Measurements from ENCODE around the gene GLIS1. TPM values are rescaled to one million over a fixed set of nuclear protein-coding genes. Genes with fewer than 3 reads are reported as not detected.

The GLIS1 gene
- polyA plus RNA-seq, 1 donor (not counting 4 experiments of a cell fraction or from before 2014, with no cell fraction given), result not detected

DNA sequence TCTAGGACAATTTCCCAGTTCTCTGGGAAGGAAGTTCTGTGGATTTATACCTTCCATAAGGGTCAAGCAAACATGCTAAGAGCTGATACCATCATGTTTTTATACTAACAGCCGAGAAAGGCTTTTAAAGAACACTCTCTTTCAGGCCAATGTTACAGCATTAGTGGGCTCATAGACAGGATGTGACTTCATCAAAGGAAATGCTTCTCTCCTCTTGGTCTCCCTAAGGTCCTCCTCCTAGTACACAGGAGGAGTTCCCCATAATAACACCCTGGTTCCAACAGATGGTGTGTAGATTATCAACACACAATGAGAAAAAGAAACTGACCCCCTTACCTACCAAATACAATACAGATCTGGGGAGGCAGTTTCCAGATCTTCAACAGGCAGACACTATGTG, 26.7 kb upstream of the GLIS1 start:
- Histone ChIP-seq H3K4me3 (ENCODE audit: control insufficient read depth in 2 of 3, extremely low read depth in 1 of 3, insufficient read depth in 2 of 3, low read depth in 1 of 3, low read length in 3 of 3) (no peak overlapping the region), H3K4me1 (ENCODE audit: control insufficient read depth, extremely low read depth, insufficient read depth, low read length) (no peaks in the 10 kb centered on the region), H3K9me3 (ENCODE audit: control insufficient read depth, low read depth, low read length) (no peaks in the 10 kb centered on the region), H3K9ac (ENCODE audit: control insufficient read depth, extremely low read depth, insufficient read depth, low read length) (no peak overlapping the region), H3K36me3 (ENCODE audit: control insufficient read depth in 2 of 2, extremely low read depth in 1 of 2, insufficient read depth in 2 of 2, low read length in 2 of 2) (no peaks in the 10 kb centered on the region), H3K4me2 (ENCODE audit: control insufficient read depth, extremely low read depth, insufficient read depth, low read depth, low read length) (no peak overlapping the region), H4K20me1 (ENCODE audit: control insufficient read depth, extremely low read depth, insufficient read depth, low read length) (no peaks in the 10 kb centered on the region), H3K27ac (ENCODE audit: control insufficient read depth, insufficient read depth, low read length) (no peak overlapping the region), H3K9me1 (ENCODE audit: control insufficient read depth, extremely low read depth, insufficient read depth, low read length) (no peaks in the 10 kb centered on the region), H2AFZ (ENCODE audit: control insufficient read depth, low read length) (no peak overlapping the region), H3K27me3 (ENCODE audit: control insufficient read depth, extremely low read depth, insufficient read depth, low read length) (no peaks in the 10 kb centered on the region), H3K79me2 (ENCODE audit: control insufficient read depth, insufficient read depth, low read length) (no peaks in the 10 kb centered on the region)
- peak; percentile 59 for FAIRE-seq
- dilution Hi-C loops (cut with MboI; ENCODE audit: extremely low pct_ligation_motif_present, low sequenced_read_pairs), result loop anchor here (25.0 kb wide), 1 partner anchor 278 kb away; no protein-coding TSS in a partner anchor
- DNase-seq (ENCODE audit: low read depth, low spot score), result no peak
- no peak for TF ChIP-seq EZH2 (IDR thresholded peaks at IDR 0.05; ENCODE audit: low read length)
- TF ChIP-seq, protein P1, sequence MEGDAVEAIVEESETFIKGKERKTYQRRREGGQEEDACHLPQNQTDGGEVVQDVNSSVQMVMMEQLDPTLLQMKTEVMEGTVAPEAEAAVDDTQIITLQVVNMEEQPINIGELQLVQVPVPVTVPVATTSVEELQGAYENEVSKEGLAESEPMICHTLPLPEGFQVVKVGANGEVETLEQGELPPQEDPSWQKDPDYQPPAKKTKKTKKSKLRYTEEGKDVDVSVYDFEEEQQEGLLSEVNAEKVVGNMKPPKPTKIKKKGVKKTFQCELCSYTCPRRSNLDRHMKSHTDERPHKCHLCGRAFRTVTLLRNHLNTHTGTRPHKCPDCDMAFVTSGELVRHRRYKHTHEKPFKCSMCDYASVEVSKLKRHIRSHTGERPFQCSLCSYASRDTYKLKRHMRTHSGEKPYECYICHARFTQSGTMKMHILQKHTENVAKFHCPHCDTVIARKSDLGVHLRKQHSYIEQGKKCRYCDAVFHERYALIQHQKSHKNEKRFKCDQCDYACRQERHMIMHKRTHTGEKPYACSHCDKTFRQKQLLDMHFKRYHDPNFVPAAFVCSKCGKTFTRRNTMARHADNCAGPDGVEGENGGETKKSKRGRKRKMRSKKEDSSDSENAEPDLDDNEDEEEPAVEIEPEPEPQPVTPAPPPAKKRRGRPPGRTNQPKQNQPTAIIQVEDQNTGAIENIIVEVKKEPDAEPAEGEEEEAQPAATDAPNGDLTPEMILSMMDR (optimal IDR thresholded peaks at IDR 0.05 in 1 of 3, IDR thresholded peaks at IDR 0.05 in 1 of 3, conservative IDR thresholded peaks at IDR 0.05 in 1 of 3; ENCODE audit: extremely low read depth in 1 of 3, insufficient read depth in 2 of 3, low read length in 3 of 3), result no peak

DNA sequence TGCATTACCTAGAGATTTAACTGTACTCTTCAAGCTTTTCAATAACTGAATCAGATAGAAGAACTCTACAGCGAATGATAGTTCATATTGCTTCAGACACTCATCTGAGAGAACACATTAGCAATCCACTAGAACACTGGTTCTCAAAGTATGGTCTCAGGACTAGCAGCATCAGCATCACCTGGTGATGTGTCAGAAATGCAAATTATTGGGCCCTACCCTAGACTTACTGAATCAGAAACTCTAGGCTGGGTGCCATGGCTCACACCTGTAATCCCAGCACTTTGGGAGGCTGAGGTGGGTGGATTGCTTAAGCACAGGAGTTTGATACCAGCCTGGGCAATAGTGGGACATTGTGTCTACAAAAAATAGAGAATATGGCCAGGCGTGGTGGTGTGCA, 24.9 kb upstream of the GLIS1 start:
- Histone ChIP-seq H3K79me2 (ENCODE audit: control insufficient read depth, insufficient read depth, low read length) (no peaks in the 10 kb centered on the region), H2AFZ (ENCODE audit: control insufficient read depth, low read length) (no peak overlapping the region), H4K20me1 (ENCODE audit: control insufficient read depth, extremely low read depth, insufficient read depth, low read length) (no peaks in the 10 kb centered on the region), H3K9me3 (ENCODE audit: control insufficient read depth, low read depth, low read length) (no peaks in the 10 kb centered on the region), H3K4me3 (ENCODE audit: control insufficient read depth in 2 of 3, extremely low read depth in 1 of 3, insufficient read depth in 2 of 3, low read depth in 1 of 3, low read length in 3 of 3) (no peak overlapping the region), H3K9ac (ENCODE audit: control insufficient read depth, extremely low read depth, insufficient read depth, low read length) (no peak overlapping the region), H3K36me3 (ENCODE audit: control insufficient read depth in 2 of 2, extremely low read depth in 1 of 2, insufficient read depth in 2 of 2, low read length in 2 of 2) (no peaks in the 10 kb centered on the region), H3K4me2 (ENCODE audit: control insufficient read depth, extremely low read depth, insufficient read depth, low read depth, low read length) (no peak overlapping the region), H3K27me3 (ENCODE audit: control insufficient read depth, extremely low read depth, insufficient read depth, low read length) (no peaks in the 10 kb centered on the region), H3K4me1 (ENCODE audit: control insufficient read depth, extremely low read depth, insufficient read depth, low read length) (no peaks in the 10 kb centered on the region), H3K9me1 (ENCODE audit: control insufficient read depth, extremely low read depth, insufficient read depth, low read length) (no peaks in the 10 kb centered on the region), H3K27ac (ENCODE audit: control insufficient read depth, insufficient read depth, low read length) (no peak overlapping the region)
- DNase-seq (ENCODE audit: low read depth, low spot score), result no peak
- TF ChIP-seq, protein P1 (optimal IDR thresholded peaks at IDR 0.05 in 1 of 3, IDR thresholded peaks at IDR 0.05 in 1 of 3, conservative IDR thresholded peaks at IDR 0.05 in 1 of 3; ENCODE audit: extremely low read depth in 1 of 3, insufficient read depth in 2 of 3, low read length in 3 of 3), result no peak
- no peak for TF ChIP-seq EZH2 (IDR thresholded peaks at IDR 0.05; ENCODE audit: low read length)
- dilution Hi-C loops (cut with MboI; ENCODE audit: extremely low pct_ligation_motif_present, low sequenced_read_pairs), result loop anchor here (25.0 kb wide), 1 partner anchor 277 kb away; no protein-coding TSS in a partner anchor
- no peak for FAIRE-seq

Data from keratinocyte (primary cell).